HG02973 (cell line): ENCODE results near the gene RSF1.

Source experiments
- ATAC-seq: cut with Tn5 transposase; IDR thresholded peaks from one replicate; pipeline ENCODE4 v1.9.1; 2021; ENCODE audit warnings: moderate library complexity; ENCODE audit not compliant: unreplicated experiment

RSF1 gene

DNA sequence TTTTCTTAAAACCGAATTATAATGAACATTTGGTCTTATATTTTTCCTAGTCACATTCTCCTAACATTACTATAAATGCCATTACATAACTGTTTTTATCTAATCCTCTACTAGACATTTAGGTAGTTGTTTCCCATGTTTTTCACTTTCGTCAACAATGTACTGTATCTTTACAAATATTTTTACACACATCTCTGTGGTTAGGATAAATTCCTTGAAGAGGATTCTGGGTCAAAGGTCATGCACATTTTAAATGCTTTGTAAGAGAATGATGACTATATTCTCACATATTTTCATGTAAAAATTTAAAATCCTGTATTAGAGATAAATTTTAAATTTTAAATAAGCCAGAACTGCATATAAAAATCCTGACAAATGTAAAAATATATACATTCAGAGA lies 121.6 kb downstream of the RSF1 start:
- ATAC-seq, result no peak

- ATAC-seq, result no peak
These were observed 122.7 kb downstream of the RSF1 start for GRCh38 chr11:77697865-77698264.

DNA sequence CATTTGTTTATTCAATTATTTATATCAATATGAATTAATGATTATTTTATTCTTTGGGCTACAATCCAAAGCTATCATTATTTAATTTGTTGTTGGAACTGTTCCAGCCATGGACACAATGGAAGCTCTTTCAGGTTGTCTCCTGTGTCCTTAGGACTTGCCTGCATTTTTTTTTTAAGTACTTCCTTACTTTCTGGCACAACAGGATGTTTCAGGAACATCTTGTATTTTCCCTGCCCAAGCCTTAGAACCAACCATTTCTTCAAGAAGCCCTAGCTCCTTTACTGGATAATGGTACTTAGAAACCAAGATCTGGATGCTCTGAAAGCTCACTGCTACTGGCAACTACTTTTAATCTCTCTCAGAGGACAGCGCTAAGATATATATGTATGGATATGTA lies 125.1 kb downstream of the RSF1 start:
- no peak for ATAC-seq

DNA sequence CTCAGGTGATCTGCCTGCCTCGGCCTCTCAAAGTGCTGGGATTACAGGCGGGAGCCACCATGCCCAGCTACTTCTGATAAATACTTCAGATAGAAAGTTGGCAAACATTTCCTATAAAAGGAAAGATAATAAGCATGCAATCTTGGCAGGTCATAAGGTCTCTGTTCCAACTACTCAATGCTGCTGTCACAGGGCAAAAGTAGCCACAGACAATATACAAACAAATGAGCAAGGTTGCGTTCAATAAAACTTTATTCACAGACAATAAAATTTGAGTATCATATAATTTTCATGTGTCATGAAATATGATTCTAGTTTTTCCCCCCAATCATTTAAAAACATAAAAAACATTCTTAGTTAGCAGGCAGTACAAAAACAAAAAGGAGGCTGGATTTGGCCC lies 129.9 kb downstream of the RSF1 start:
- ATAC-seq, result no peak

DNA sequence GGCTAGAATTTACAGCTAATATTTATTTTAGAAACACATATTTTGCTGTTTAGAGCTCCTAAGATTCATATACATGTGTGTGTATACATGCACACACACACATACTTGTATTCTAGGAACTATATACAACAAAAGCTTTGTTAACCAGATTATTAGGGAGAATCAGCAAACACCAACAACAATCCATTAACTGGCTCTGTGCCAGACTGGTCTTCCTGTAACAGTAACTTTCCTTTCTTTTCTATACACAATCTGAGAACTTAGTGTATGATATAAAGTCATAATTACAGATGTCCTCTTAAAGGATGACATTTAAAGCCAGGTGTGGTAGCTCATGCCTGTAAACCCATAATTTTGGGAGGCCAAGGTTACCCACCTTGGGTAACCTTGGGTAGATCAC lies 133.4 kb downstream of the RSF1 start:
- no peak for ATAC-seq

DNA sequence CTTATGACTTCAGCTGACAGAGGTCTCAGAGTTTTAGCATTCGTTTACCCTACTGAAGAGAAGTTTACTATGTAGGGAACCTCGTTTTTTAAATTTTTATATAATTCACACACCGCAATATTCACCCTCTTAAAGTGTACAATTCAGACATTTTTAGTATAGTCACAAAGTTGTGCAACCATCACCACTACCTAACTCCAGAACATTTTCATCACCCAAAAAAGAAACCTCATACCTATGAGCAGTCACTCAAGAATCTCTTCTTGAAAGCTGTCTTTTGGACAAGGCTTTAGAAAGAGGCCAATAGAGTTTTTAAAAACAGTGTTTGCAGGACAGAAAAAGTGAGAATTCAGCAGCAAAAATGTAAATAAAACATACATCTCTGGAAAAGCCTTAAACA lies 143.4 kb downstream of the RSF1 start:
- ATAC-seq, result no peak

- ATAC-seq, result no peak
These were observed 148.3 kb downstream of the RSF1 start for GRCh38 chr11:77672264-77672663.

DNA sequence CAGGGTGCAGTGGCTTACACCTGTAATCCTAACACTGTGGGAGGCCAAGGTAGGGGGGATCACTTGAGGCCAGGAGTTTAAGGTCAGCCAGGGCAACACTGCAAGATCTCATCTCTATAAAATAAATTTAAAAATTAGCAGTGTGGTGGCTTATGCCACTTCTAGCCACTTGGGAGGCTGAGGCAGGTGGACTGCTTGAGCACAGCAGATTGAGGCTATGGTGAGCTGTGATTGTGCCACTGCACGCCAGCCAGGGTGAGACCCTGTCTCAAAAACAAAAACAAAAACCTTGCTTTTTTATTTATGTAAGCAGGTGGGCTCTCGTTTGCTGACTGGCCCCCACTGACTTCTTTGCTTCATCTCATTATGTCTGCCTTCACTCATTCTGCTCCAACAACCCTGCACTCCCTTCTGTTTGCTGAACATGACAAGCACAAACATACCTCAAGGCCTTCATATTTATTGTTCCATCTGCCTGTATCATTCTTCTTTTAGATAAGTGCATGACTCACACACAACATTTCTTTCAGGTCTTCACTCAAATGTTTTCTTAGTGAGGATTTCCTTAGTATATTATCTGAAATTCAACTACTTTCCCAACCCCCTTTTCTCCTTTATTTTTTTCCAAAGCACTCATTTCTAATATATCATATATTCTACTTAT lies 150.5 kb downstream of the RSF1 start:
- ATAC-seq, result no peak

- no peak for ATAC-seq
These were observed 151.8 kb downstream of the RSF1 start for GRCh38 chr11:77668760-77669159.

- no peak for ATAC-seq
These were observed 155.1 kb downstream of the RSF1 start for GRCh38 chr11:77665240-77665965.

DNA sequence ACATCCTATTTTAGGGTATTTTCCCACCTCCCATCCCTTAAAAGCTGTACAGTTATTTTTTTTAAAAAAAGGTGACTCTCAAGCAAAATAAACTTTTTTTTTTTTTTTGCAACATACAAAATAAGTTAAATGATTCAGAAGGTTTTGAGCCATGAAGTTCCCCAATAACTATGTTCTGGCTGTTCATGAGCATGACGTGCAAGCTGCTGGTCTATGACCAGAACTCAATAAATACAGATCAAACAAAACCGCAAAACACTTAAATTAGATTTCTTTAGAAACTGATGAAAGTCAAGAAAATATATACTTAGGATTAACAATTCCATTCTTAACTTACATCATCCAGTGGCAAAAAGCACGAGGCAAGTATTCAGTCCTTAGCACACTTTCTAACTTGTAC lies 158.9 kb downstream of the RSF1 start:
- ATAC-seq, result no peak

GRCh38 chr11:77660947-77661346 lies 159.6 kb downstream of the RSF1 start:
- ATAC-seq, result no peak

DNA sequence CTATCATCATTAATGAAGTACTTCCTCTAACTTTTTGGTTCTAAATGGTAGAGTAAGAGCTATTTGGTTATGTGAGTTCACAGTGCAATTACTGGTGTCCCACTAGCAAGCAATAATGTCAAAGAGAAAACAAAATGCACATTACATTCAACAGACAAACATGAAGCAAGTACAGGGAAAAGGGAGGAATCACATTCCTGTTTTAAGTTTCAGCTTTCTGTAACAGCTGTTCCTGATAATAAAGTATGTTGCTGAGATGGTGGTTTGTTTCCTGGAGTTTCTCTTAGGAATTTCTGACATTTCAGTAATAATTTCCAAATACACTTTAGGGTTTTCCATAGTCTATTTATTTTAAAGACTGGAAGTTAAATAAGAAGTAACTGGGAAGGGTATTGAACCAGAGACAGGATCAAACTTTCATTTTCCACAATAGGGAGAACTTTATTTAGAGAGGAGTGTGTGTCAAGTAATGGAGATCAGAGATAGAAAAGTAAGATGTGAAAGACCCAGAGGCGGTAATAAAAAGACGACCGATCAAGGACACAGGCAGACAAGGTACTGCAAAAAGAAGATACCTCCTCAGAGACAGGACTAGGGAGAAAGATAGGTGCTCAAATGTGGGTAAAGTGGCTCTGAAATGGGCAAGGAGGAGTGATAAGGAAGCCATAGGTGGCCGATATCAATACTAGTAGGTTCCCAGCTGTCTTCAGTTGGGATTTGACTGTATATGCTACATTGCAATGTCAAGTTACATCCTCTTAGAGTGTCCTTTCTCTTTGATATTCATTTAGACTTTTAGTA lies 162.1 kb downstream of the RSF1 start:
- no peak for ATAC-seq

DNA sequence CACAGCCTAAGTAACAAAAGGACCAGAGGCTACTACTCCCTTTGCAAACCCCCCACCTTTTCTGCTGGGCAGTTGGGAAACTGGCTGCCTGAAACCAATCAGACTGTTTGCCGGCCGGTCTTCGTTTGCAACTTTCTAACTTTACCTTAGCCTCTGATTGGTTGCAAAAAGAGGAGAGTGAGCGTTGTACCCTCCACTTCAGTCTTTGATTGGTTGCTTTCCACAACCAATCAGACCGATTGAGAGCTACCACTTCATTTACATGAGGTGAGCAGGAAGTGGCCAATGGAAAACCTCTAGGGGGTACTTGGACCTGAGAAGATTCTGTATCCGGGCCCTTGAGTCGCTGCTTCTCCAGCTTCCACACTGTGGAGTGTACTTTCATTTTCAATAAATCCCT lies 164.2 kb downstream of the RSF1 start:
- no peak for ATAC-seq

- ATAC-seq, result no peak
These were observed 165.6 kb downstream of the RSF1 start for GRCh38 chr11:77654770-77655434.

- no peak for ATAC-seq
These were observed 170.4 kb downstream of the RSF1 start for GRCh38 chr11:77650123-77650522.

GRCh38 chr11:77647654-77648305 lies 172.7 kb downstream of the RSF1 start:
- no peak for ATAC-seq

- no peak for ATAC-seq
These were observed 175.6 kb downstream of the RSF1 start for GRCh38 chr11:77644887-77645286.

DNA sequence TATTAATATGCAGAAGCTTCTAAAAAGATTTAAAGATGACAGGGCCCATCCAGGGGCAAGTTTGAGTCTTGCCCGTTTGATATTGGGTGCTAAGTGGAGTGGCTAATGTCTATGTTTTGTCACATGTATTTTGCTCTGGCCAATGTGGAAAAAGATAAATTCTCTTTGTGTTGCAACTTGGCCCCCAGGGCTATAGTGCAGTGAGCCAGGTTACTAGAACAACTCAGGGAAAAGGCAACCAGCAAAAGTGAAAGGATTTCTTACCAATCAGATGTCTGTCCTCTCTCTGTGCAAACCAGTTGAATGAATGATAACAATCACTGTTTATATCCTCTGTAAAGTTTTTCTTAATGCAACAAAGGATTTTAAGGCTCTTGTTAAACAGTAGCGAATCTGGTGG lies 178.3 kb downstream of the RSF1 start:
- ATAC-seq, result no peak

DNA sequence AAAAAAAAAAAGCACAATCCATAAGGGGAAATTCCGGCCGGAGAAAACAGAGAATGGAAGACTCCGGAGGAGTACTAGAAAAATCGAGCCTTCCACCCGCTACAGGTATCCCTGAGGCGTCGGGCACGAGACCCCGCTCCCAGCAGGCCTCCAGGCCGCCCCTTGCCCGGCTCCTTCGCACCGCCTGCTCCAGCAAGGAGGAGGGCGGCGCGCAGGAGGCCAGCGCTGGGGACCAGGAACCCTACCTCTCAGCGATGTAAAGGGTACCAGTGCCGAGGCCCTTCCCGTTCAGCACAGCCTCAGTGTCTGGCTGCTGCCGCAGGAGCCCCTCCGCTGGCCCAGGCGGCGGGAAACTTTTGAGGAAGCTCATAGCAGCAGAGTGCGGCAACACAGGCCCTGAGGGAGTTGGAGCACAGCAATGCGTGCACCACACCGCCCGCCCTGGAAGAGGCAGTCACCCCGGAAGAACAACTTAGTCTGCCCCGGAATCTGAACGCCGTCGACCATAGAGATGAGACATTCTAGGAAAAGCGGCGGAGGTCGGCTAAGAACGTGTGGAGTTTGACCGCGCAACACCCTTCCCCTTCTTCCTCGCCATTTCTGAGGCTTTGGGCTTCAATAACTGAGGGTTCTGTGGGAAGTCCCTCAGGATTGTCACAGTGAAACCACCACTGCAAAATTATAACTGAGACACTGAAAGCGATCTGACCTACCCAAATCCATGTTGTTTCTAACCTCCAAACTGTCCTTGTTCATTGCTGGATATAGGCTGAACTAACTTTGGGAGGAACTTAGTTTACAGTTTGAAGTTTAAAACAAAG lies 183.0 kb downstream of the RSF1 start, which contains the start of gene CLNS1A:
Gene CLNS1A, minus strand, starts transcription at position 450 of the 821 bp plus-strand sequence. Its CDS starts 80 bp downstream, at position 370.
- peak; percentile 93 for ATAC-seq
